ENCODE measurements around the gene FMO1. TPM values are rescaled to one million over a fixed set of nuclear protein-coding genes. Genes with fewer than 3 reads are reported as not detected.

The FMO1 gene
- total RNA-seq, 1 experiment from 2014 or later = not detected

DNA sequence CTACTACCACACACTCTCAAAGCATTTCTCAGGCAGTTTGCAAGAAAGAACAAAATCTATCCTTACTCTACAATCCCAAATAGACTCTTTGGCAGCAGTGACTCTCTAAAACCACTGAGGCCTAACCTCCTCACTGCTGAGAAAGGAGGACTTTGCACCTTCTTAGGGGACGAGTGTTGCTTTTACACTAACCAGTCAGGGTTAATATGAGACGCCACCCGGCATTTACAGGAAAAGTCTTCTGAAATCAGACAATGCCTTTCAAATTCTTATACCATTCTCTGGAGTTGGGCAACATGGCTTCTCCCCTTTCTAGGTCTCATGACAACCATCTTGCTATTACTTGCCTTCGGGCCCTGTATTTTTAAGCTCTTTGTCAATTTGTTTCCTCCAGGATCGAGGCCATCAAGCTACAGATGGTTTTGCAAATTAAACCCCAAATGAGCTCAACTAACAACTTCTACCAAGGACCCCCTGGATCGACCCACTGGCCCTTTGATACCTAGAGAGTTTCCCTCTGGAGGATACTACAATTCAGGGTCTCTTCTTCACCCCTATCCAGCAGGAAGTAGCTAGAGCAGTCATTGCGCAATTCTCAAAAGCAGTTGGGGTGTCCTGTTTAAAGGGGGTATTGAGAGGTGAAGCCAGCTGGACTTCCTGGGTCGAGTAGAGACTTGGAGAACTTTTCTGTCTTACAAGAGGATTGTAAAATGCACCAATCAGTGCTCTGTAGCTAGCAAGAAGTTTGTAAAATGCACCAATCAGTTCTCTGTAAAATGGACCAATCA is 63.7 kb downstream of the FMO1 start (continued):
- TF ChIP-seq YY1 (IDR thresholded peaks at IDR 0.05; ENCODE audit: extremely low read depth, insufficient replicate concordance, low read depth, low read length) (no peak), EGR1 (IDR thresholded peaks at IDR 0.05; ENCODE audit: low read depth) (no peak), ELF1 (IDR thresholded peaks at IDR 0.05; ENCODE audit: borderline replicate concordance, low read depth) (no peak)
- TF ChIP-seq, protein P1, sequence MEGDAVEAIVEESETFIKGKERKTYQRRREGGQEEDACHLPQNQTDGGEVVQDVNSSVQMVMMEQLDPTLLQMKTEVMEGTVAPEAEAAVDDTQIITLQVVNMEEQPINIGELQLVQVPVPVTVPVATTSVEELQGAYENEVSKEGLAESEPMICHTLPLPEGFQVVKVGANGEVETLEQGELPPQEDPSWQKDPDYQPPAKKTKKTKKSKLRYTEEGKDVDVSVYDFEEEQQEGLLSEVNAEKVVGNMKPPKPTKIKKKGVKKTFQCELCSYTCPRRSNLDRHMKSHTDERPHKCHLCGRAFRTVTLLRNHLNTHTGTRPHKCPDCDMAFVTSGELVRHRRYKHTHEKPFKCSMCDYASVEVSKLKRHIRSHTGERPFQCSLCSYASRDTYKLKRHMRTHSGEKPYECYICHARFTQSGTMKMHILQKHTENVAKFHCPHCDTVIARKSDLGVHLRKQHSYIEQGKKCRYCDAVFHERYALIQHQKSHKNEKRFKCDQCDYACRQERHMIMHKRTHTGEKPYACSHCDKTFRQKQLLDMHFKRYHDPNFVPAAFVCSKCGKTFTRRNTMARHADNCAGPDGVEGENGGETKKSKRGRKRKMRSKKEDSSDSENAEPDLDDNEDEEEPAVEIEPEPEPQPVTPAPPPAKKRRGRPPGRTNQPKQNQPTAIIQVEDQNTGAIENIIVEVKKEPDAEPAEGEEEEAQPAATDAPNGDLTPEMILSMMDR (IDR thresholded peaks at IDR 0.05 in 2 of 3, conservative IDR thresholded peaks at IDR 0.05 in 1 of 3; ENCODE audit: borderline replicate concordance in 1 of 3, insufficient read depth in 1 of 3, low read depth in 2 of 3, low read length in 2 of 3) = no peak

DNA sequence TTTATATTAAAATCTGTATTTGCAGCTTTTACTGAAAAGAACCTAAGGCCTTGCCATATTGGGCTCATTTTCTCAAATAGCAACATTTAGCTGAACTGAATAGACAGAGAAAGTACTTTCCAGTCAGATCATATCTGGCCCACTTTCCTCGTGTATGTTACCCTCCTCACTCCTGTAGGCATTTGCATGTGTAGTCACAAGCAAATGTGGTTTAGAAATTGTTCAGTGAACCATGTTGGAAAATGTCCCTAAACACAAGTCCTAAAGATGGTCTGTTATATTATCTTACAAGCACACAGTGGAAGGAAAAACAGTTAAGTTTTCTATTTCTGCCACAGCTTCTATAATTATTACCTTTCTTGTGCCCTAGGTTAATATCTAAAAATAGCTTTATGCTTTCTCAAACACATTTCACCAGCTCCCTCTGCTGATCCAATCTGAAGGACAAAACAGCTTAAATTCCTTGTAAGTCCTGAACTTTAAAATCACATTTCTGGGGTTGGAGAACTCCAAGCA is 65.1 kb downstream of the FMO1 start:
- H3K27ac ChIP-seq (ENCODE audit: low read depth, low read length) = no peak overlapping the region; the same call in 1 of the 2 replicates
- H3K27me3 ChIP-seq (ENCODE audit: insufficient read depth, low read length) = no peaks in the 10 kb centered on the region
- intact Hi-C loops (cut with micrococcal nuclease) = loop anchor here (1.0 to 5.0 kb wide), 4 partner anchors 66 to 346 kb away; partner anchors contain the start of gene FMO1
- TF ChIP-seq, protein P2, sequence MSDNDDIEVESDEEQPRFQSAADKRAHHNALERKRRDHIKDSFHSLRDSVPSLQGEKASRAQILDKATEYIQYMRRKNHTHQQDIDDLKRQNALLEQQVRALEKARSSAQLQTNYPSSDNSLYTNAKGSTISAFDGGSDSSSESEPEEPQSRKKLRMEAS (IDR thresholded peaks at IDR 0.05) = no peak
- TF ChIP-seq POLR2A (IDR thresholded peaks at IDR 0.05; ENCODE audit: borderline replicate concordance, extremely low read depth, insufficient read depth, insufficient read length) (no peak), EZH2 (IDR thresholded peaks at IDR 0.05) (no peak), ZFX (IDR thresholded peaks at IDR 0.05) (no peak), CEBPB (IDR thresholded peaks at IDR 0.05; ENCODE audit: low read depth) (no peak), SIN3A (IDR thresholded peaks at IDR 0.05; ENCODE audit: low read depth) (0 out of 2 replicates have a peak, but pooled peaks have one; percentile 15)
- H2AFZ ChIP-seq (ENCODE audit: low read depth, low read length, poor library complexity, severe bottlenecking) = peak overlapping the region; percentile 69
- ATAC-seq = peak; percentile 50
- peak overlapping the region in 1 of 2 experiments; percentile 55; a peak in 1 of 4 replicates for H3K4me3 ChIP-seq (replicated peaks in 1 of 2; ENCODE audit: low read depth in 1 of 2, low read length in 2 of 2)
- no peaks in the 10 kb centered on the region for H4K20me1 ChIP-seq (ENCODE audit: insufficient read depth)
- ChIA-PET RAD21 (ENCODE audit: low non-redundant PET in 1 of 2, low total read pairs in 2 of 2, uncharacterized antibody in 2 of 2, unreplicated experiment in 2 of 2) (interaction anchor here (0.9 to 2.1 kb wide), 9 partner anchors 62 to 346 kb away, joined by 3 to 13 read pairs (median 6); no protein-coding TSS in a partner anchor), POLR2A (interaction anchor here (0.8 to 1.0 kb wide), 3 partner anchors 43 to 346 kb away, joined by 3 read pairs; no protein-coding TSS in a partner anchor), CTCF (interaction anchor here (0.7 to 2.8 kb wide), 38 partner anchors 9 to 543 kb away, joined by 3 to 97 read pairs (median 5); partner anchors contain the start of gene PRRC2C)
- H3K36me3 ChIP-seq (ENCODE audit: control insufficient read depth in 1 of 2, insufficient read depth in 2 of 2, low read length in 2 of 2) = no peaks in the 10 kb centered on the region
- peaks cover 7 to 12% of the 10 kb centered on the region in 2 experiments; a peak in 3 of 4 replicates for H3K4me1 ChIP-seq (ENCODE audit: control insufficient read depth in 1 of 2, insufficient read depth in 2 of 2, low read length in 2 of 2)
- no peaks in the 10 kb centered on the region for H3K9me2 ChIP-seq (ENCODE audit: insufficient read depth)
- peak overlapping the region; percentile 77 for H3K4me2 ChIP-seq (ENCODE audit: low read length)
- H3K9ac ChIP-seq (ENCODE audit: low read length) = no peak overlapping the region
- no peak for DNase-seq (ENCODE audit: low read depth, low spot score)
- BruUV-seq (replicated peaks) = no TSS peak
- H3K79me2 ChIP-seq (ENCODE audit: insufficient read depth, low read length) = no peaks in the 10 kb centered on the region
- no peaks in the 10 kb centered on the region for H3K9me3 ChIP-seq (ENCODE audit: control insufficient read depth in 1 of 2, insufficient read depth in 1 of 2, low read depth in 1 of 2, low read length in 2 of 2)

Data from HCT116 (cell line).